GM12865 (cell line): ENCODE data around the gene S100A2.

ENCODE experiments used
- DNase-seq: peaks from one replicate; pipeline ENCODE4 v3.0.0; 2010; ENCODE audit warnings: low read depth
- H3K4me3 ChIP-seq: 2 replicates; pipeline ENCODE4 v1.5.1; 2011; ENCODE audit warnings: mild to moderate bottlenecking, low read depth, low read length, control low read depth
- CTCF ChIP-seq: IDR thresholded peaks from 2 replicates; pipeline ENCODE4 v1.5.1; 2011; ENCODE audit warnings: low read length, control low read depth, low read depth, inconsistent platforms; ENCODE audit not compliant: insufficient read depth; ENCODE audit errors: missing control alignments

S100A2 gene

GRCh38 chr1:153612111-153612754 lies 46.6 kb upstream of the S100A2 start:
- no peak overlapping the region for H3K4me3 ChIP-seq
- DNase-seq, result no peak
- TF ChIP-seq CTCF, result no peak

- TF ChIP-seq CTCF, result no peak
- no peak for DNase-seq
- H3K4me3 ChIP-seq, result no peak overlapping the region
Observed at GRCh38 chr1:153611356-153611755, 45.7 kb upstream of the S100A2 start.

GRCh38 chr1:153610811-153611301 lies 45.2 kb upstream of the S100A2 start:
- no peak for TF ChIP-seq CTCF
- no peak overlapping the region for H3K4me3 ChIP-seq
- no peak for DNase-seq

- no peak for TF ChIP-seq CTCF
- no peak for DNase-seq
- H3K4me3 ChIP-seq, result no peak overlapping the region
Observed at GRCh38 chr1:153610334-153610733, 44.7 kb upstream of the S100A2 start.

- no peak for DNase-seq
- H3K4me3 ChIP-seq, result no peak overlapping the region
- no peak for TF ChIP-seq CTCF
Observed at GRCh38 chr1:153609585-153609907, 43.9 kb upstream of the S100A2 start.

GRCh38 chr1:153608742-153609584 lies 43.3 kb upstream of the S100A2 start:
- no peak overlapping the region for H3K4me3 ChIP-seq
- DNase-seq, result no peak
- TF ChIP-seq CTCF, result no peak
